SH-SY5Y (cell line): ENCODE measurements around the gene DDAH2.

Experiments used
- GATA2 ChIP-seq: IDR thresholded peaks from 2 replicates; pipeline ENCODE4 v1.6.1; 2011; ENCODE audit warnings: mild to moderate bottlenecking, low read depth, low read length
- GATA3 ChIP-seq: IDR thresholded peaks from 2 replicates; pipeline ENCODE4 v1.6.1; 2011; ENCODE audit warnings: low read depth, mild to moderate bottlenecking, low read length, moderate library complexity

Gene DDAH2

DNA sequence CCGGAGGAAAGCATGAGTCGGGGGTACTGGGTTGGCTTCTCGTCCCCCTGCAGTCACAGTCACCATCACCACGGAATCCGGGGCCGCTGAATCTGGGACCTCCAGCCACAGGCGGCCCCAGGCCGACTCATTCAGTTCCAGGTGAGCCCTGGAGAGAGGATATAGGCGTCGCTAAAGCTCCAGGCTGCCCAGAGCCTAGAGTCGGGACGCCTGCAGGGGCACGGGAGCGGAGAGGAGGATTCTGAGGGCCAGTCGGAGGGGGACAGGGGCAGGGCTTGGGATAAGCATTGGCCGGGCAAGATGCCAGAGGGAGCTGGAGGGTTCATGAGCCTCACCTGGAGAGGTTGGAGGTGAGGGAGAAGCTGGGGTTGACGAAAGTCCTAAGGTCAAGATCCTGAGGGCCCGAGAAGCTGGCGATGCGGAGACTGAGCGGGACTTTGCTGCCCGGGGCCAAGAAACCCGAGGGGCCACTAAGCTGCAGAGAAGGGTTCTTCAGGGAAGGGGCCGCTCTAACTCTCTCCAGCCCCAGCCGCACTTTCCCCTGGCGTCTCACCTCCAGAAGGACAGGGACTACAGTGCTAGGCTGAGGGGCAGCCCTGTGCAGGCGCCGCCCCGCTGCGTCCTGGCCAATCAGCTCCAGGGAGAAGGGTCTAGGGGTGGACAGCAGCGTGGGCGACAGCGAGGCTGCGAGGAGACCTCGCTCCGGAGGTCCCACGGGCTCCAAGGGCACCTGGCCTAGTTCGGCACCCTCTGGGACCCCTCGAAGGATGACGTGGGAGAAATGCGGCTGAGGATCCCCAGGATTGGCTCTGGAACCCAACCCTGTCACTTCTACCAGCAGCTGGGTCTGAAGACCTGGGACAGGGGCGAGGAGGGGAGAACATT lies 37.1 kb upstream of the DDAH2 start:
- TF ChIP-seq GATA3 (no peak), GATA2 (no peak)

- no peak for TF ChIP-seq GATA3
- TF ChIP-seq GATA2, result no peak
These were observed 36.4 kb upstream of the DDAH2 start for GRCh38 chr6:31765559-31765909.

GRCh38 chr6:31764198-31764597 lies 35.1 kb upstream of the DDAH2 start:
- TF ChIP-seq GATA3 (no peak), GATA2 (no peak)

GRCh38 chr6:31763619-31763940 lies 34.5 kb upstream of the DDAH2 start:
- TF ChIP-seq GATA3 (no peak), GATA2 (no peak)

- no peak for TF ChIP-seq GATA2
- no peak for TF ChIP-seq GATA3
These were observed 33.9 kb upstream of the DDAH2 start for GRCh38 chr6:31762878-31763618.

DNA sequence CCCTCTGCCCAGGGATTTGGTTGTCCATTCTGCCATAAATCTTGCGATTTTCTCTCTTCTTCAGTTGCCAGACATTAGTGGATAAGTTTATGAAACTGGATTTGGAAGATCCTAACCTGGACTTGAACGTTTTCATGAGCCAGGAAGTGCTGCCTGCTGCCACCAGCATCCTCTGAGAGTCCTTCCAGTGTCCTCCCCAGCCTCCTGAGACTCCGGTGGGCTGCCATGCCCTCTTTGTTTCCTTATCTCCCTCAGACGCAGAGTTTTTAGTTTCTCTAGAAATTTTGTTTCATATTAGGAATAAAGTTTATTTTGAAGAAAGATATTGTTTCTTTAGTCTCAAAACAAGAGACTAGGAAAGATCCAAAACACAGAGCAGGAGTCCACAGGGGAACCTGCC lies 33.3 kb upstream of the DDAH2 start, which contains the start of gene SAPCD1:
TSS of gene SAPCD1 (plus strand) at position 301 of the 400 bp plus-strand sequence. CDS start 399 bp downstream, outside the sequence.
- no peak for TF ChIP-seq GATA3
- TF ChIP-seq GATA2, result no peak

- TF ChIP-seq GATA3, result no peak
- TF ChIP-seq GATA2, result no peak
These were observed 32.2 kb upstream of the DDAH2 start for GRCh38 chr6:31761343-31761742.

DNA sequence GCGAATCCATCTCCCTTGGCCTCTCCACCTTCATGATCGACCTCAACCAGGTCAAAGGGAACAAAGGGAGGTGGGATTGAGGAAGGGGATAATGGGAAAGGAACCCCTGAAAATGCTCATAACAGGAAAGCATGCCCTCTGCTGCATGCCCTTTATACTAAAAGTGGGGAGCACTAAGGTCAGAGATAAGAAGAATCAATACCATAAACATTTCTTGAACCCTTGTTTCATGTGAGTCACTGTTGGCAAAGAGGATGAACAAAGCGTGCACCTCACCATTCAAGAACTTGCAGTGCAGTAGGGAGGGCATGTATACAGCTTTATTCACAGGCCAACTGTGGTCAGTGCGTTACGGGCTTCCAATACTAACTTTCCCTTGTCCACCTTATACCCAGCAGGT lies 31.7 kb upstream of the DDAH2 start:
- TF ChIP-seq GATA3, result no peak
- no peak for TF ChIP-seq GATA2

DNA sequence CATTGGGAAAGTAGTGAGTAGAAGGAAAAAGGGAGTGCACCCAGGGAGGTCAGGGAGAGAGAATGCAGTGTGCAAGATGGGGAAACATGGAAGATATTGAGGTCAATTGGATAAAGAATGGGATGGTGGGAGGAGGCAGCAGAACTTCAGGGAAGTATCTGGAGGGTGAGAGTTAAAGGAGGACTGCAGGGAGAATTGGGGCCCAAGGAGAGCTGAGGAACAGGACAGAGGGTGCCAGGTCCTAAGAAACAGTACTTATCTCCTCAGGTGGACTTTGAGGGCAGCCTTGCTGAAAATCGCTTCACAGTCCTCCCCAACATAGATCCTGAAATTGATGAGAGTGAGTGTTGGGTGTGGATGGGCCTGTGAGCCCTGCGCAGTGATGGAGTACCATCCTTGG lies 29.2 kb upstream of the DDAH2 start:
- TF ChIP-seq GATA2 (no peak), GATA3 (no peak)

- no peak for TF ChIP-seq GATA2
- TF ChIP-seq GATA3, result no peak
These were observed 23.7 kb upstream of the DDAH2 start for GRCh38 chr6:31752739-31753319.

DNA sequence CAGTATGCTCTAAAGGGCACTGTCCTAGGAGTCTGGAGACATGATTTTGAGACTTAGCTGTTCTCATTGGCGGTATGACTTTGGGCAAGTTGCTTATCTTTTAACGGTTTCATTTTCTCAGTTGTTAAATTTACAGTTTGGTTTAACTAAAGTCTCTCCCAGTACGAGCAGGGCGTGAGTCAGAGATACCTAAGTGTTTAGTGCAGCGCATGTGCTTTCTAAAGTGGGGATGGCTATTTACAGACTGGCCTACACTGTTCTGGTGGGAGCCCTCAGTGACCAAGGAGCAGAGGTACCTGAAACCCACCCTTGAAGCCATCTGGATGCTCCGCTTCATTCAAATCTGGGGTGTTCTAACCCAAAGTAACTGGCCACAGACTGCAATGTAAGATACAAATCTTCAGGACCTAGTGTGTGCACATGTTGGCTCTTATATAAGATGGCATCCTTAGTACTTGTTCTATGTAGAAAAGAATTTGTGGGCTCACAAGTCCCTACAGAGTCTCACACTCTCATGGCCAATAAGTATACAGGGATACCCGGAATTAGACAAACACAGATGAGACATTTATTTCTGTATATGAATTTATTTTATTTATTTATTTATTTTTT lies 21.4 kb upstream of the DDAH2 start:
- no peak for TF ChIP-seq GATA2

DNA sequence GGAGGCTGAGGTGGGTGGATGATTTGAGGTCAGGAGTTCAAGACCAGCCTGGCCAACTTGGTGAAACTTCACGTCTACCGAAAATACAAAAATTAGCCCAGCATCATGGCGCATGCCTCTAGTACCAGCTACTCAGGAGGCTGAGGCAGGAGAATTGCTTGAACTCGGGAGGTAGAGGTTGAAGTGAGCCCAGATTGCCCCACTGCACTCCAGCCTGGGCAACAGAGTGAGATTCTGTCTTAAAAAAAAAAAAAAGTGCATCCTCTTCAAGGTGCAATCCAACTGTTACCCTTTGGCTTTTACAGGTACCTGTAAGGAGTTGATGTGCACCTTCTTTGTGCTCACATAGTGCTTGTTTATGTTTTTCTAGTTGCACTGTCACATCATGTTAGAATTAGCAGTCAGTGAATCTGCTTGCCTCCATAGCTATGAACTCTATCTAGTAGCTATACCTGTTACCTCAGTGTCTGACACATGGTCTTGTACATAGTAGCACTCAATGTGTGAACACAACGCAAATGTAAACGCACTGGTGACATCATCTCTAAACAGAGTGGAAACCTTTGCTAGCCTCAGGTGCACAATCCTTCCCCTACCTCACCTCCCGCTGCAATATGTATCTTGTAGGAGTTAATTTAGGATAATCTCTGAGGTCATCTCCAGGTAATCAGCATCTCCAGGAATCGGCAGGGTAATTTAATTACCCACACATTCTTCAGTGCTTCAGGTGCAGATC lies 20.4 kb upstream of the DDAH2 start:
- no peak for TF ChIP-seq GATA3
- no peak for TF ChIP-seq GATA2

DNA sequence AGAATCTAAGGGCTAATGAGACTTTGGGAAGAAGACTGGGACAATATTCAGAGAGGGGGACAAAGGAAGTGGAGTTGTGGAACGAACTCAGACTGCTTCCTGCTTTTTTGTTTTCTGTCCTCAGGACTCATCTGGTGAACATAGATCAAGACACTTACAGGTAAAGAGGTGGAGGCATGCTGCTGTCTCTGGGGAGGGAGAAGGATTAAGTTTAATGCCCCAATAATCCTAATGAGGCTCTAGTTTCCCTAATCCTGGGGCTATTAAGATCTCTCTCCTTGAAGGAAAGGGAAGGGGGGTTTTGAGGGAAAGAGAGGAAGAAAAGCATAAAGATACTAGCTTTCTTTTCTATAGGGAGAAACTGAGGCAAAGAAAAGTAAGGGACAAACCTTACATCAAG lies 15.3 kb upstream of the DDAH2 start:
- TF ChIP-seq GATA2 (no peak), GATA3 (no peak)

DNA sequence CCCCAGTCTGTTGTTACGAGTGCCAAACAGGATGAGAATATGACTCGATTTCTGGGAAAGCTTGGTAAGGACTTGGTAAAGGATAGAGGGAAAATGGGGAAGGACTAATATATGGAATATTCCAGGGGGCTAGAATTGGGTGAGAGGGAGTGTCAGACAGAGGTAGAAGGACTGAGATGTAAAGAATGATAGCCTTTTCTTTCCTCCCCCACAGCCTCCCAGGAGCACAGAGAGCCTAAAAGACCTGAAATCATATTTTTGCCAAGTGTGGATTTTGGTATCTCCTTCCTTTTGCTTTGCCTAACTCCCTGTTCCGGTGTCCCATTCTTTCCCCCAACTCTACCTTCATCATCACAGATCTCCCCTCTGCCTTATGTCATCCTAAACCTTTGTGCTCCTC lies 13.8 kb upstream of the DDAH2 start:
- TF ChIP-seq GATA2 (no peak), GATA3 (no peak)
